CD4-positive, alpha-beta T cell treated with Interferon gamma for 1 hour (primary cell): Measurements from ENCODE around the gene CD6.

Experiments
- DNase-seq: peaks from one replicate; pipeline ENCODE4 v3.0.0-alpha.2; 2020

The CD6 gene

GRCh38 chr11:61034111-61034510 lies 62.6 kb downstream of the CD6 start:
- no peak for DNase-seq

GRCh38 chr11:61034704-61035525 lies 63.4 kb downstream of the CD6 start:
- DNase-seq = no peak

GRCh38 chr11:61035526-61035835 lies 64.0 kb downstream of the CD6 start:
- no peak for DNase-seq

- no peak for DNase-seq
These were observed 66.1 kb downstream of the CD6 start for GRCh38 chr11:61037441-61038093.

- no peak for DNase-seq
These were observed 68.4 kb downstream of the CD6 start for GRCh38 chr11:61039916-61040315.

GRCh38 chr11:61041755-61042518 lies 70.5 kb downstream of the CD6 start:
- DNase-seq = peak; percentile 87

- DNase-seq = no peak
These were observed 71.1 kb downstream of the CD6 start for GRCh38 chr11:61042537-61042936.

- peak; percentile 57 for DNase-seq
These were observed 71.6 kb downstream of the CD6 start for GRCh38 chr11:61042961-61043540.

- no peak for DNase-seq
These were observed 73.8 kb downstream of the CD6 start for GRCh38 chr11:61045271-61045670.

- DNase-seq = no peak
These were observed 75.4 kb downstream of the CD6 start for GRCh38 chr11:61046833-61047232.

- DNase-seq = no peak
These were observed 77.0 kb downstream of the CD6 start for GRCh38 chr11:61048368-61049062.

- DNase-seq = no peak
These were observed 77.5 kb downstream of the CD6 start for GRCh38 chr11:61049063-61049377.

- DNase-seq = no peak
These were observed 78.4 kb downstream of the CD6 start for GRCh38 chr11:61049859-61050258.

GRCh38 chr11:61052182-61052972 lies 80.9 kb downstream of the CD6 start:
- no peak for DNase-seq

GRCh38 chr11:61053191-61053590 lies 81.7 kb downstream of the CD6 start:
- no peak for DNase-seq

GRCh38 chr11:61054513-61054912 lies 83.0 kb downstream of the CD6 start:
- no peak for DNase-seq

- no peak for DNase-seq
These were observed 83.6 kb downstream of the CD6 start for GRCh38 chr11:61054927-61055562.

- no peak for DNase-seq
These were observed 84.3 kb downstream of the CD6 start for GRCh38 chr11:61055776-61056175.

- no peak for DNase-seq
These were observed 85.1 kb downstream of the CD6 start for GRCh38 chr11:61056571-61056970.

- no peak for DNase-seq
These were observed 85.5 kb downstream of the CD6 start for GRCh38 chr11:61056981-61057380.

GRCh38 chr11:61057615-61058014 lies 86.1 kb downstream of the CD6 start:
- DNase-seq = no peak
